Ecto neural progenitor cell (in vitro differentiated cells): Measurements from ENCODE around the gene CLSTN3.
A peak's percentile ranks its signal among the peaks of the same experiment; 100 is the strongest.

Source experiments
- DNase-seq: peaks from one replicate; pipeline ENCODE4 v3.0.0-alpha.2; 2018; ENCODE audit warnings: low spot score

CLSTN3 gene

GRCh38 chr12:7189398-7190267, 59.5 kb downstream of the CLSTN3 start, which contains the start of gene PEX5:
PEX5 (plus strand) TSS chr12:7189686; CDS start chr12:7190378, 692 bp downstream.
- peak; percentile 95 for DNase-seq

- no peak for DNase-seq
Observed at GRCh38 chr12:7190268-7191055, 60.3 kb downstream of the CLSTN3 start.

- no peak for DNase-seq
Observed at GRCh38 chr12:7193674-7194073, 63.5 kb downstream of the CLSTN3 start.

GRCh38 chr12:7197841-7198240, 67.7 kb downstream of the CLSTN3 start:
- no peak for DNase-seq

GRCh38 chr12:7203109-7203508, 72.9 kb downstream of the CLSTN3 start:
- no peak for DNase-seq

- no peak for DNase-seq
Observed at GRCh38 chr12:7205091-7205490, 74.9 kb downstream of the CLSTN3 start.

GRCh38 chr12:7206691-7207090, 76.5 kb downstream of the CLSTN3 start:
- no peak for DNase-seq

GRCh38 chr12:7207866-7208625, 77.9 kb downstream of the CLSTN3 start:
- DNase-seq: no peak
